GM12878 (cell line): ENCODE data around the gene VGLL4. TPM values are rescaled to one million over a fixed set of nuclear protein-coding genes. Genes with fewer than 3 reads are reported as not detected.

Source experiments
- CTCF ChIP-seq, 3 experiments: IDR thresholded peaks in 2 of 3; conservative IDR thresholded peaks in 1 of 3; 2 replicates each; pipeline ENCODE4 v1.5.1; 2011; ENCODE audit warnings: low read depth in 3 of 3, low read length in 3 of 3, mild to moderate bottlenecking in 3 of 3, control low read depth in 2 of 3, moderate library complexity in 2 of 3, inconsistent platforms in 1 of 3, mixed read lengths in 1 of 3; ENCODE audit not compliant: control insufficient read depth in 2 of 3, insufficient read depth in 1 of 3; ENCODE audit errors: extremely low read depth in 1 of 3
- PRDM15 ChIP-seq: fragments of 450-650 bp; formaldehyde crosslinking; IDR thresholded peaks from 2 replicates; pipeline ENCODE4 v1.4.0; 2020; ENCODE audit warnings: mild to moderate bottlenecking, moderate library complexity
- polyA plus RNA-seq, 11 experiments: library from polyadenylated mRNA; depleted of rRNA in 4 of 11; unstranded in 6 of 11; stranded (reverse) in 5 of 11; fragments of >200 nt; fragmentation: Nextera tagmentation in 4 of 11; fragmentation: Illumina TruSeq in 1 of 11; extraction: Ambion mirVana in 4 of 11; extraction: Trizol in 1 of 11; gene quantifications; 1 replicate in 1 of 11; 2 replicates in 10 of 11; pipeline versions ENCODE4 v1.2.1 to v1.2.3, GENCODE V29; 2011 to 2016; ENCODE audit warnings: inconsistent platforms in 2 of 11, missing spikeins in 2 of 11, low read depth in 1 of 11
- total RNA-seq, 4 experiments: library from RNA; depleted of rRNA in 3 of 4; stranded (reverse); fragments of >200 nt in 3 of 4; fragmentation: Illumina TruSeq in 1 of 4; extraction: Trizol in 1 of 4; gene quantifications; 2 replicates each; pipeline versions ENCODE4 v1.2.1 to v1.2.3, GENCODE V29; 2013 to 2021

Gene VGLL4
- total and polyA plus RNA-seq, 10 of the 15 experiments (the other 5 are each of a cell fraction or from before 2014, with no cell fraction given), result 0.44 to 38.1 (median 16.1) TPM

GRCh38 chr3:11593318-11594034, 50.2 kb downstream of the VGLL4 start (continued):
- no peak for TF ChIP-seq PRDM15 (CRISPR knock-in tag)
- no peak for TF ChIP-seq CTCF (IDR thresholded peaks at IDR 0.05 in 2 of 3, conservative IDR thresholded peaks at IDR 0.05 in 1 of 3; ENCODE audit: control insufficient read depth in 2 of 3, extremely low read depth in 1 of 3, insufficient read depth in 1 of 3, low read depth in 3 of 3, low read length in 3 of 3)
